HepG2 (cell line): Measurements from ENCODE around the gene CIBAR2. TPM values are rescaled to one million over a fixed set of nuclear protein-coding genes. Genes with fewer than 3 reads are reported as not detected.

ENCODE experiments used
- ATF2 ChIP-seq: sonication (generic); formaldehyde crosslinking; IDR thresholded peaks from 2 replicates; pipeline ENCODE4 v1.4.0; 2020; ENCODE audit warnings: missing genetic modification reagents
- BHLHE40 ChIP-seq: IDR thresholded peaks from 2 replicates; pipeline ENCODE4 v1.6.1; 2011; ENCODE audit warnings: low read length, improper control_type of control experiment
- HMG20B ChIP-seq: conservative IDR thresholded peaks from 2 replicates; pipeline ENCODE4 v1.6.1; 2016; ENCODE audit warnings: missing genetic modification reagents, missing compliant biosample characterization
- KDM4B ChIP-seq: sonication (generic); formaldehyde crosslinking; IDR thresholded peaks from 2 replicates; pipeline ENCODE4 v1.4.0; 2020; ENCODE audit warnings: missing genetic modification reagents
- SIN3B ChIP-seq: fragments of 150-350 bp; IDR thresholded peaks from 2 replicates; pipeline ENCODE4 v1.6.1; 2014; ENCODE audit warnings: low read length
- ZBTB14 ChIP-seq: sonication (generic); formaldehyde crosslinking; IDR thresholded peaks from 2 replicates; pipeline ENCODE4 v1.4.0; 2020; ENCODE audit warnings: missing genetic modification reagents
- ZNF280B ChIP-seq: sonication (generic); formaldehyde crosslinking; IDR thresholded peaks from 2 replicates; pipeline ENCODE4 v1.5.0; 2020; ENCODE audit warnings: missing genetic modification reagents, mild to moderate bottlenecking, borderline replicate concordance
- ZNF317 ChIP-seq: sonication (generic); formaldehyde crosslinking; IDR thresholded peaks from 2 replicates; pipeline ENCODE4 v1.5.0; 2020; ENCODE audit warnings: mild to moderate bottlenecking, missing genetic modification reagents
- ZNF329 ChIP-seq: sonication (generic); formaldehyde crosslinking; IDR thresholded peaks from 2 replicates; pipeline ENCODE4 v1.9.0; 2021; ENCODE audit warnings: low read depth, mild to moderate bottlenecking, missing genetic modification reagents
- ZNF484 ChIP-seq: sonication (generic); formaldehyde crosslinking; IDR thresholded peaks from 2 replicates; pipeline ENCODE4 v1.5.1; 2020; ENCODE audit warnings: mild to moderate bottlenecking, low read depth, missing genetic modification reagents, borderline replicate concordance
- ZNF574 ChIP-seq: sonication (generic); formaldehyde crosslinking; IDR thresholded peaks from 2 replicates; pipeline ENCODE4 v1.4.0; 2020; ENCODE audit warnings: missing genetic modification reagents
- ZNF609 ChIP-seq: sonication (generic); formaldehyde crosslinking; IDR thresholded peaks from 2 replicates; pipeline ENCODE4 v1.4.0; 2020; ENCODE audit warnings: mild to moderate bottlenecking, missing genetic modification reagents, borderline replicate concordance
- ZSCAN9 ChIP-seq: IDR thresholded peaks from 2 replicates; pipeline ENCODE4 v1.6.1; 2016; ENCODE audit warnings: borderline replicate concordance
- polyA plus RNA-seq, 8 experiments: library from polyadenylated mRNA; depleted of rRNA in 3 of 8; stranded (reverse) in 7 of 8; unstranded in 1 of 8; fragments of >200 nt; fragmentation: Illumina TruSeq in 4 of 8; extraction: Trizol in 4 of 8; gene quantifications; 2 replicates each; pipeline versions ENCODE4 v1.2.1 to v1.2.3, GENCODE V29; 2011 to 2016; ENCODE audit warnings: low read depth in 4 of 8, missing spikeins in 1 of 8, mixed read lengths in 1 of 8; ENCODE audit not compliant: insufficient read depth in 1 of 8
- total RNA-seq, 5 experiments: library from RNA; depleted of rRNA; stranded (reverse); fragments of >200 nt; fragmentation: Illumina TruSeq; extraction: Trizol; gene quantifications; 2 replicates each; pipeline ENCODE4 v1.2.3, GENCODE V29; 2016; ENCODE audit warnings: low read depth in 1 of 5
- TF ChIP-seq, protein P1 (sequence below): IDR thresholded peaks from 2 replicates; pipeline ENCODE4 v1.6.1; 2016; ENCODE audit warnings: low read depth, borderline replicate concordance

Gene CIBAR2
- total and polyA plus RNA-seq, 2 of the 13 experiments (the other 11 are each of a cell fraction or from before 2014, with no cell fraction given) = not detected

DNA sequence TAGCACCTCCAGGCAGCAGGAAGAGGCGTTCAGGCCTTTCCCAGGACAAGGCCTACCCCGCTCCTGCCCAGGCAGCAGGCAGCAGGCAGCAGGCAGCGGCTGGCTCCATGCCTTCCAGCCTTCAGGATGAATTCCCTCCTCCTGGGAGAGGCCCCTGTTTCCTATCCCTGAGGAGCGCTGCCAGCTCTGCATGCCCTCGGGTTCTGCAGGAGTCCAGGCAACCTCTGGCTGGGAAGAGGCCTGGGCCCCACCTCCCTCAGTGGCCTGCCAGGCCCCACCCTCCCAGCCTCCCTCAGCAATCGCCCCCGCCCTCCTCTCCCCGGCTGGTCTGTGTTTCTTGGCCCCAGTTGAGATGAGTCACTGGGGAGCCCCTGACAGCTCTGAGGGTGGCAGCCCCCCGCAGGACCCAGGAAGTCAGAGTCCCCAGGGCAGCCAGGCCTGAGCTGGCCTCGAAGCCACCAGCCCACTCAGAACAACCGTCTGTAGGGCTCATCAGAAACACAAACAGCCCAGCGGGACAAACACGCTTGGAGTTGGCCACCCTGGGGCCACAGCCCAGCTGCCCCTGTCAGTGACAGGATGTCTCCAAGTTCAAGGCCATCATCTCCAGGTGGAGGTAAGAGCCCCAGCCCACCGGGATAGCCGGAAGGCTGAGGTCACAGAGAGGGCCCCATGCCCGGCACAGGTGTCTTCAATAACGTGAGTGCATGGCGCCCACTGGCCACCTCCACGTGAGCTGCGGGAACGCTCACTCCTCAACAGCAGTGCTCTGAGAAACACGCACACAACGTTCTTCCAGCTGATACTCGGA is 39.5 kb upstream of the CIBAR2 start (continued):
- TF ChIP-seq, protein P1, sequence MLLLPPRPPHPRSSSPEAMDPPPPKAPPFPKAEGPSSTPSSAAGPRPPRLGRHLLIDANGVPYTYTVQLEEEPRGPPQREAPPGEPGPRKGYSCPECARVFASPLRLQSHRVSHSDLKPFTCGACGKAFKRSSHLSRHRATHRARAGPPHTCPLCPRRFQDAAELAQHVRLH (CRISPR knock-in tag) = peak; percentile 50; the same call in 1 of the 2 replicates
- TF ChIP-seq SIN3B (no peak), ATF2 (CRISPR knock-in tag) (no peak), ZNF329 (CRISPR knock-in tag) (no peak), BHLHE40 (0 out of 2 replicates have a peak, but pooled peaks have one; percentile 50), HMG20B (no peak), ZBTB14 (CRISPR knock-in tag) (no peak), ZSCAN9 (no peak), ZNF609 (CRISPR knock-in tag) (no peak), ZNF484 (CRISPR knock-in tag) (no peak), ZNF574 (CRISPR knock-in tag) (no peak), ZNF280B (peak; percentile 55; the same call in 1 of the 2 replicates), ZNF317 (no peak), KDM4B (CRISPR knock-in tag) (0 out of 2 replicates have a peak, but pooled peaks have one; percentile 18)
